Subcutaneous abdominal adipose tissue (tissue), 5 donors: Measurements from ENCODE around the gene COQ9.
"Not testable (repeated sequence)": the region's sequence is repeated elsewhere in the genome, so short reads cannot be mapped to it uniquely, and the experiment has no call there.

Source experiments
- H3K27ac ChIP-seq: one replicate; pipeline ENCODE4 v1.7.0; 2013; ENCODE audit warnings: low read depth, mild to moderate bottlenecking, inconsistent platforms, low read length, moderate library complexity
- H3K27me3 ChIP-seq, 5 donors: one replicate each; pipeline ENCODE4 v1.7.0; 2013; ENCODE audit warnings: low read length in 5 of 5, inconsistent platforms in 1 of 5; ENCODE audit not compliant: control insufficient read depth in 5 of 5, insufficient read depth in 4 of 5
- H3K36me3 ChIP-seq, 5 donors: one replicate each; pipeline ENCODE4 v1.7.0; 2013; ENCODE audit warnings: low read length in 5 of 5; ENCODE audit not compliant: control insufficient read depth in 5 of 5, insufficient read depth in 5 of 5
- H3K4me1 ChIP-seq, 5 donors: one replicate each; pipeline ENCODE4 v1.7.0; 2013; ENCODE audit warnings: low read length in 5 of 5, mild to moderate bottlenecking in 3 of 5, moderate library complexity in 1 of 5; ENCODE audit not compliant: control insufficient read depth in 5 of 5, insufficient read depth in 5 of 5
- H3K4me3 ChIP-seq, 5 donors: one replicate each; pipeline ENCODE4 v1.7.0; 2013; ENCODE audit warnings: low read length in 5 of 5, low read depth in 1 of 5
- H3K9ac ChIP-seq, 5 donors: one replicate each; pipeline ENCODE4 v1.7.0; 2013; ENCODE audit warnings: low read length in 5 of 5, mild to moderate bottlenecking in 4 of 5, moderate library complexity in 3 of 5
- H3K9me3 ChIP-seq, 5 donors: one replicate each; pipeline ENCODE4 v1.7.0; 2013; ENCODE audit warnings: low read length in 5 of 5; ENCODE audit not compliant: control insufficient read depth in 5 of 5
- donor health status: healthy.
- donor health status: healthy.
- donor health status: healthy.
- donor health status: healthy.
- donor health status: healthy.

Gene COQ9

GRCh38 chr16:57447186-57447962, at the start of gene COQ9, which contains the start of gene CIAPIN1:
TSS of gene COQ9 (plus strand) at chr16:57447479. CDS start at chr16:57447506, 27 bp downstream.
TSS of gene CIAPIN1 (minus strand) at chr16:57447385. CDS start at chr16:57440928, 6,457 bp downstream.
- no peaks in the 10 kb centered on the region for H3K9me3 ChIP-seq
- peaks cover 3 to 18% (median 11%) of the 10 kb centered on the region in 5 donors for H3K36me3 ChIP-seq
- peak within 1 kb of the TSS; percentile 94 for H3K27ac ChIP-seq
- no peaks in the 10 kb centered on the region for H3K27me3 ChIP-seq
- H3K4me3 ChIP-seq: peak within 1 kb of the TSS; percentile 89 to 98 (median 94)
- peaks cover 5 to 28% (median 23%) of the 10 kb centered on the region in 5 donors for H3K4me1 ChIP-seq
- H3K9ac ChIP-seq: peak within 1 kb of the TSS; percentile 79 to 98 (median 97)

GRCh38 chr16:57397493-57397892, 49.8 kb upstream of the COQ9 start:
- not testable (repeated sequence) for H3K36me3 ChIP-seq, H3K4me1 ChIP-seq, H3K27me3 ChIP-seq, H3K9ac ChIP-seq, H3K27ac ChIP-seq, H3K9me3 ChIP-seq, H3K4me3 ChIP-seq

- Histone ChIP-seq H3K4me1 (peaks cover 0 to 6% (median 0%) of the 10 kb centered on the region in 5 donors), H3K9me3 (no peaks in the 10 kb centered on the region)
Measured at GRCh38 chr16:57401943-57402640, 45.2 kb upstream of the COQ9 start.

DNA sequence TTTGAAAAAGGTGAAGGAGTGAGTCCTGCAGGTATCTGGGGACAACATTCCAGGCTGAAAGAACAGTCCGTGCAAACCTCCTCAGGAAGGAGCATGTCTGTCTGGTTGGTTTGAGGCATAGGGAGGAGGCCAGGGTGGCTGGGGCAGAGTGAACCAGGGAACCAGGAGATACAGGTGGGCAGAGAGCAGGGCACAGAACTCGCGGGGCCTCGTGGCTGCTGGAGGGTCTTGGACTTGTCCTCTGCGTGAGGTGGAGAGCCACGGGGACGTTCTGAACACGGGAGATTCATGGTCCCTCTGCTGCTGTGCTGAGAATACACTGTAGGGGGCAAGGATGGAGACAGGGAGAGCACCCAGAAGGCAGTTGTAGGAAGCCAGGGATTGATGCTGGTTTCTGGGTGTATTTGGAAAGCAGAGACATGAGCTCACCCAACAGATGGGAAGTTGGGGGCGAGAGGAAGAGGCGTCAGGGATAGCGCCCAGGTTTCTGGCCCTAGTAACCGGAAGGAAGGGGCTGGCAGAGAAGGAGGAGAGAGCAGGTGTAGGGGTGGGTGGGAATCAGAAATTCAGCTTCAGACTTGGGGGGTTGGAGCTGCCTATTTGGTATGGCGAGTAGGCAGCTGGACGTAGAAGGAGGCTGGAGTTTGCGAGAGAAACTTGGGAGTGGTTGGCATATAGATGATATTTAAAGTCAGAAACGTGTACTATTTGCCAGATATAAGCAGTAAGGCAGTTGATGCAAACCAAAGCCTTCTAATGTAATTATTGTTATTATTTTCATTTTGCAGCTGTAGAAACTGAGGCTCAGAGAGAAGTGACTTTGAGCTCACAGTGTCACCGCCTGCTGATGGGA, 43.1 kb upstream of the COQ9 start, which contains the start of gene CCL17:
CCL17 (plus strand) TSS at position 803 of the 853 bp plus-strand sequence. CDS start 9,166 bp downstream, outside the sequence.
- Histone ChIP-seq H3K27ac (no peak within 1 kb of the TSS), H3K36me3 (no peaks in the 10 kb centered on the region)

More at GRCh38 chr16:57401943-57402640, 45.2 kb upstream of the COQ9 start:
- H3K27ac ChIP-seq: no peak overlapping the region
- H3K36me3 ChIP-seq: no peaks in the 10 kb centered on the region
- no peak overlapping the region for H3K9ac ChIP-seq
- H3K4me3 ChIP-seq: no peak overlapping the region
- H3K27me3 ChIP-seq: no peaks in the 10 kb centered on the region

GRCh38 chr16:57405097-57405496, 42.2 kb upstream of the COQ9 start:
- Histone ChIP-seq H3K4me1 (peaks cover 5 to 28% (median 9%) of the 10 kb centered on the region in 5 donors), H3K9me3 (no peaks in the 10 kb centered on the region), H3K4me3 (no peak overlapping the region), H3K9ac (no peak overlapping the region), H3K27me3 (peaks cover 0 to under 1% (median 0%) of the 10 kb centered on the region in 5 donors), H3K36me3 (no peaks in the 10 kb centered on the region), H3K27ac (no peak overlapping the region)

More for the DNA sequence above, 43.1 kb upstream of the COQ9 start, which contains the start of gene CCL17:
- H3K27me3 ChIP-seq: no peaks in the 10 kb centered on the region
- no peak within 1 kb of the TSS for H3K4me3 ChIP-seq
- H3K9me3 ChIP-seq: no peaks in the 10 kb centered on the region
- H3K9ac ChIP-seq: no peak within 1 kb of the TSS
- H3K4me1 ChIP-seq: peaks cover 0 to 19% (median 0%) of the 10 kb centered on the region in 5 donors

- Histone ChIP-seq H3K4me1 (peaks cover 5 to 44% (median 24%) of the 10 kb centered on the region in 5 donors), H3K9me3 (no peaks in the 10 kb centered on the region), H3K27ac (no peak overlapping the region), H3K9ac (no peak overlapping the region), H3K36me3 (no peaks in the 10 kb centered on the region), H3K4me3 (no peak overlapping the region), H3K27me3 (peaks cover 0 to 3% (median 0%) of the 10 kb centered on the region in 5 donors)
Measured at GRCh38 chr16:57406881-57407280, 40.4 kb upstream of the COQ9 start.

DNA sequence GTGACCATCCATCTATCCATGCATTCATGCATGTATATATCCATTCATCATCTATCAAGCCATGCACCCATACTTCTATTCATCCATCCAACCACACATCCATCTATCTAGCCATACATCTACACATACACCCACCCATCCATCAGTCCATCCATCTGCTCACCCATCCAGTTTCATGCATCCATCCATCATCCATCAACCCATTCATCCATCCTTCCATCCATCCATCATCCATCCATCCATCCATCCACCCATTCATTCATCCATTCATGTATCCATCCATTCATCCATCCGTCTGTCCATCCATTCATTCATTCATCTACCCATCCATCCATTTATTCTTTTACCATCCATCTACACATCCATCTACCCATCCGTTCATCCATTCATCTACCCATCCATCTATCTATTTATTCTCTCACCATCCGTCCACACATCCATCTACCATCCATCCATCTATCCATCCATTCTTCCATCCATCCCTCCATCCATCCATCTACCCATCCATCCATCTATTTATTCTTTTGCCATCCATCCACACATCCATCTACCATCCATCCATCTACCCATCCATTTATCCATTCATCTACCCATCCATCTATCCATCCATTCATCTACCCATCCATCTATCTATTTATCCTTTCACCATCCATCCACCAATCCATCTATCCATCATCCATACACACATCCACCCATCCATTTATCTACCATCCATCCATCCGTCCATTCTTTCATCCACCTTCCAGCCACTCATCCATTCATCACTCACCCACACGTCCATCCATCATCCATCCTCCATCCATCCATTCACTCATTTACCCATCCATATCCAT, 39.5 kb upstream of the COQ9 start:
- Histone ChIP-seq H3K27me3 (peaks cover 0 to 3% (median 0%) of the 10 kb centered on the region in 5 donors), H3K27ac (no peak overlapping the region), H3K36me3 (no peaks in the 10 kb centered on the region), H3K9ac (no peak overlapping the region), H3K4me1 (peaks cover 5 to 44% (median 24%) of the 10 kb centered on the region in 5 donors), H3K4me3 (no peak overlapping the region), H3K9me3 (no peaks in the 10 kb centered on the region)

DNA sequence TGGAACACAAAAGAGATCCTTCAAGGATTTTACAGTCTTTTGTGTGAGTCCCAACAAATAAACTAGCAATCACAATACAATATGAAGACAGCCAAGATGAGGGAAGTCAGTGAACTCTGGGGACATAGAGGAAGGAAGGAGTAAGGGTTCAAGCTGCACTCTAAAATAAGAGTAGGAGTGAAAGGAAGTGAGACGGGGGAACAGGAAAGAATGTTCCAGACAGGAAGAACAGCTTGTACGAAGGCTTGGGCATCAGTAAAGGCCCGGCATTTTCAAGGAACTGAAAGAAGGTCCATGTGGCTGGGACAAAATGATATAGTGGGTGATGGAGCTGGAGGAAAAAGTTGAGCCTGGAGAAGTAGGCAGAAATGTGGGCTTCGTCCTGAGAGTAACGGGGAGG, 38.2 kb upstream of the COQ9 start:
- H3K9ac ChIP-seq: no peak overlapping the region
- peaks cover 0 to 3% (median 0%) of the 10 kb centered on the region in 5 donors for H3K27me3 ChIP-seq
- H3K4me1 ChIP-seq: peaks cover 5 to 41% (median 24%) of the 10 kb centered on the region in 5 donors
- H3K9me3 ChIP-seq: no peaks in the 10 kb centered on the region
- H3K4me3 ChIP-seq: no peak overlapping the region
- no peak overlapping the region for H3K27ac ChIP-seq
- no peaks in the 10 kb centered on the region for H3K36me3 ChIP-seq
